NCI-H128 (cell line): ENCODE measurements around the gene ATP2B3.

Experiments
- DNase-seq: peaks from one replicate; lab custom pipeline; 2025; ENCODE audit not compliant: unreplicated experiment; lab: John Stamatoyannopoulos, UW

ATP2B3 gene

DNA sequence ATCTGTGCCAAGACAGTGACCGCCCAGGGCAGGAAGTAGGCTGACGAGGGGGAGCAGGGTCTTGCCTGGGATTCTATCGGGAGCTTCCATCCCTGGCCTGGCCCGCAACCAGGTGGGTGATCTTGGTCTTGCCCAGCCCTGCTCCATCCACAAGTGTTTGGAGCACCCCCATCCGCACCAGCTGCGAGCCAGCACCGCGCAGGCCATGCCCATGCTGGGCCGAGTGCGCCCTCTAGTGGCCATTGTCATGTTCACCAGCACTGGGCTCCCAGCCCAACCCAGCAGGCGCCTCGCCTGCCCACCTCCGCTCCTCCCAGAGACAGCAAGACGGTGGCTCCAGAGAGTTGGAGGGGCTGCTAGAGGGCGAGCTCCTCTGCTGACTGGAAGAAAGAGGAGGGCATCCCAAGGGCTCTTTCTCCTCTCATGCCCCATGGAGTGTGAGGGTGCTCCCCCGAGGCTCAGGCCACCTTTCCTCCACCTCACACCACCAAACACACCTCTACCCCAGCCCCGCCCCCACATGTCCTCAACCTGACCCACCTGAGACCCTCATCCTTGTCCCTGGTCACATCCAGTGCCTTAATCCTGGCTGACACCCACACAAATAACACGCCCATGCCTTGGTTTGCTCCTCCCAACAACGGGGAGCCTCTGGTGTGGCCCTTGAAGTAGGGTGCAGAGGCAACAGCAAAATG is 9.8 kb upstream of the ATP2B3 start:
- peak; percentile 44 for DNase-seq

DNA sequence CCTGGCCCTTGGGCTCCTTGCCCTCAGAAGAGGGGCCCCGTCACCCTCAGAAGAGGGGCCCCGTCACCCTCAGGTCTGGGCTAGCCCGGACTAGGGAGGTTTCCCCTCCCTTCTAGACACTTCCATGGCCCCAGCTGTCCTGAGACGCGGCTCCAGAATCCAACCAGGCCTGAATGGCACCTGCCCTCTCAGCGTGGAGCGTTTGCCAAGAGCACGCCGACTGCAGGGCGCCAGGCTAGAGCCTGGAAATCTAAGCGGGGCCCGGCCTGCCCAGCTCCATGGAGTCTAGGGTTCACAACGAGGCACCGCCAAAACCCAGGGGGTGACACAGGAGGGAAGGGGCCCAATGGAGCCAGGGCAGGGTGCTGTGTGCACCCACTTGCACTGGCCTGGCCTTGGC is 7.8 kb upstream of the ATP2B3 start:
- no peak for DNase-seq

DNA sequence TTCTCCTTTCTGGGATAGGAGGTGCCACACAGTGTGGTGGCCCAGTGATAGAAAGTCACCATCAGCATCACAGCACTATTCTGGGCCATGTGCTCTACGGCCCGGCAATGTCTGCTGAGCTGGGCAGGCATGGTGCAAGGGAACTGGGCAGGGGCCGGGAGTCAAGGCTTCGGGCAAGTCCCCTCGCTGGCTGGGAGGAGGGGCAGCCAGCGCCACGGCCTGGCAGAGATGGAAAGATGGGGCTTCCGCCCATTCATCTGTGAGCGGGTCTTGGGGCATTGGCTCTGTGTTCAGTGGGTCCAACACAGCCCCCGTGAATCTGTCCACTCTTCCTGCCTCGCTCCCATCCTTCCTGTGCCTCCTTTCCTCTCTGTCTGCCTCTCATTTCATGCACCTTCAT is 7.1 kb upstream of the ATP2B3 start:
- DNase-seq, result no peak

DNA sequence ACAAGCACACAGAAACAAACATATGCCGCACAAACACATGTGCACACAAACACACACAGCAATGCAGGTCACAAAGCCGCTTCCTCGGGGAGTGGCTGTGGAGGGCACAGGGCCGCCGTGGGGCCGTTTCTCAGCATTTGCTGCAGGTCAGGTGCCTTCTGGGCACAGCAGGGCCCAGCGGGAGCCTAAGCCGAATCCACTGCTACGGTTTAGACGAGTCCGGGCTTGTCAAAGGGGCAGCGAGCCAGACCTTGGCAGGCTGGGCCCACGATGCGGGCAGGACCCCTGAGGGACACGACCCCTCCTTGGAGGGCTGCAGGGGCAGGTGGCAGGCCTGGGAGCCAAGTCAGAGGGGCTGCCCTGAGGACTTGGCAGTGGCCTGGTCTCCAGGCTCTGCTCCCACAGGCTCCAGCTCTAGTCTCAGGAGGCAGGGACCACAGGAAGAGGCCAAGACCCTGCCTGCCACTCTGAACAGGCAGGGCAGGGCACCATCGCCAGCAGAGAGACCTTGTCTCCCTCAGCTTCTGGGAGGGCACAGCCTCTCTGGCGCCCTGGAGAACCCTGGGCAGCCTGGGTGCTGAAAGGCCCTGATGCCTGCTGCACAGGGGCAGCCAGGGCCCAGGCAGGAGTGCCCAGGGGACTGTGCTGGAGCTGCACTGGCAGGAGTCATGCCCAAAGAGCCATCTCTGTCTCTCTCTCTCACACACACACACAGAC is 5.5 kb upstream of the ATP2B3 start:
- DNase-seq, result no peak

DNA sequence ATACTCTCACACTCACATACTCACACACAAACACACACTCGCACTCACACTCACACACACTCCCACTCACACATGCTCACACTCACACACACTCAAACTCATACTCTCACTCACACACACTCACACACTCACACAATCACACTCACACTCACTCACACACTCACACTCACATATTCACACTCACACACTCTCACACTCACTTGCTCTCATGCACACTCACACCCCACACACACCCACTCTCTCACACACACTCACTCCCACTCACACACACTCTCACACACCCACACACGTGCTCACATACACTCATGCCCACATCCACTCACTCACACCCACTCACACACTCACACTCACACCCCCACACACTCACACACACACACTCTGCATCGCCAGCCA is 4.9 kb upstream of the ATP2B3 start:
- no peak for DNase-seq

DNA sequence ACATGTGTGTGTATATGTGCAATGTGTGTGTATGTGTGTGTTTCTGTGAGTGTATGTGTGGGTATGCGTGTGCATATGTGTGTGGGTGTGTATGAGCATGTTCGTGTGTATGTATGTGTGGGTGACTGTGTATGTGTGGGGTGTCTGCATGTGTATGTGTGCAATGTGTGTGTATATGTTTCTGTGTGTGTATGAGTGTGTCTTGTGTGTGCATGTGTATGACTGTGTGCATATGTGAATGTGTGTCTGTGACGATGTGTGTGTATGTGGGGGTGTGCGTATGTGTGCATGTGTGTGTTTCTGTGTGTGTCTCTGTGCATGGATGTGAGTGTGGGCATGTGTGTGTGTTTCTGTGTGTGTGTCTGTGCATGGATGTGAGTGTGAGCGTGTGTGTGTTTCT is 4.2 kb upstream of the ATP2B3 start:
- no peak for DNase-seq

DNA sequence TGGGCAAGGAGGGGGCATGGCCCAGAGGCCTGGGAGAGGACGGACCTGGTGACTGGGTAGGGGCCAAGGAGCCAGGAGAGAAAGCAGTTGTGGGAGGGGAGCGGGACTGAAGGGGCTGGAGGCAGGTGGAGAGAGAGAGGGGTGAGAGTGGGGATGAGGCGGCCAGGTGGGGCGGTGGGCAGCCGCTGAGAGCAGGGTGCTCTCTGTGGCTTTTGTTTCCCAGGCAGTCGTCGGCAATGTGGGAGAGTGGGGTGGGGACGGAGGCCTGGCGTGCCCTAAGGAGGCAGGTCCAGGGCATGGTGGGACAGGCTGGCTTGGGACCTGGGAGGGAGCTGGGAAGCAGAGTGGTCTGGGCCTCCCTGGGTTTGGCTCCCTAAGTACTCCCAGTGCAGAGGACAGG is 3.2 kb upstream of the ATP2B3 start:
- DNase-seq, result no peak

DNA sequence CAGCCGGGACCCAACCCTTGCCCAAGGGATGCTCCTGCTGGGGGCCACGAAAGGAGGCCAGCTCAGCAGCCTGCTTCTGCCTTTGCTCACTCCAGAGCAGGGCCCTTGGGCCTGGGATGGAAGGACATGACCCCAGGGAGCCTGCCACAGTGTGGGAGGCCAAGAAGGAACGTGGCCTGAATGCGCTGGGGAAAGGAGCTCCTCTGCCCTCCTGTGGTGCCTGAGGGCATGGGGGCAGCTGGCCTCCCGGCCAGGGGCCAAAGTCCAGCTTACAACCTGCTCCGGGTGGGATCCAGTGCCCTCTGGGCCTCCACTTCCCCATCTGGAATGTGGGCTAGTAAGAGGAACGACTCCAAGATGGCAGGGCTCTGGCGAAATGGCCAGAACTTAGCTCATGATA is 2.0 kb upstream of the ATP2B3 start:
- no peak for DNase-seq

DNA sequence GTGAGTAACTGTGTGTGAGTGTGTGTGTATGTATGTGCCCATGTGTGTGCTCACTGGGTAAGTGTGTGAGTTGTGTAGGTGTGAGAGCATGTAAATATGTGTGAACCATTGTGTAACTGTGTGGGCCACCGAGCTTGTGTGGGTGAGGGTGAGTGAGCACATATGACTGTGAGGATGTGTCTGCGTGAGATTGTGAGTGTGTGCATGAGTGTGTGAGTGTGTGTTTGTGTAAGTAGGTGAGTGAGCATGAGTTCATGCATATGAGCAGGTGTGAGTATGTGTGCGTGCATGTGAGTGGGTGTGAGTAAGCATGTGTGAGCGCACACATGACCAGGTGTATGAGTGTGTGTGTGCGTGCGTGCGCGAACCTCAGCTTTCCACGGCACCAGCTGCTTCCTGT is 1.4 kb upstream of the ATP2B3 start:
- no peak for DNase-seq

DNA sequence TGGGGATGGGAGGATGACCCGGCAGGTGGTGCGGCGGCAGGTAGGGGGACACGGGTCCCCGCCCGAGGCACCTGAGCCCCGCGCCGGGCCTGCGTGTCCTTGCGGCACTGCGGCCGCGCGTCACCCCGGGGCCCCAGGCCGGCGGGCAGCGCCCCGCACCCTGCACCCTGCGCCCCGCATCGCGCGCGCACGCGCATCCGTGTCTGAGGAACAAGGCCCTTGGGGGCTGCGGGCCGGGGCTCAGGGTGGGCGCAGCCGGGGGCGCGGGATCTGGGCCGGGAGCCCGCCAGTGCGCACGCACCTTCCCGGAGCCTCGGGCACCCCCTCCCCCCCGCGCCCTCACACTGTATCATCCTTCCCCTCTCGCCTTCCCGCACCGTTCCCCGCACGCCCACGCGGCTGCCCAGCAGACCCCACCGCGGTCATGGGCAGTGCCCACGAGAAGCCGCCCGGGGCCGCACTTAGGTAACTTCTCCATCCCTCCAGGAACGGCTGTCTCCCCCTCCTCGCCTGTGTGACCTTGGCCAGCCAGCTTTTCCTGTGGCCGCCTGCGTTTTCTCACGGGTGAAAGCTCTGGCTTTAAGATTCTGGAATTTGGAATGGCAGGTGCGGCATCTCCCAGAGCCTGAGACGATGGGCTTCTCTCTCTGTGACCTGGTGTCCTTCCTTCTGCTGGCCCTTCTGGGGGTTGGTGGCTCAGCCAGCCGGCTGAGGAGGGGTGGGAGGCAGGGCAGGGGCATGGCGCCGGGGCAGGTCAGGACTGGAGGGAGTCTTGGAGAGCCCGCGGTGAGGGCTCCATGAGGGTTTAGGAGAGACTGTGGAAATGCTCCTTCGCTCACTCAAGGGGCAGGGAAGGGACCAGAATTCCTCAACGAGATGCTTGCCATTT is 748 bp downstream of the ATP2B3 start:
- no peak for DNase-seq

DNA sequence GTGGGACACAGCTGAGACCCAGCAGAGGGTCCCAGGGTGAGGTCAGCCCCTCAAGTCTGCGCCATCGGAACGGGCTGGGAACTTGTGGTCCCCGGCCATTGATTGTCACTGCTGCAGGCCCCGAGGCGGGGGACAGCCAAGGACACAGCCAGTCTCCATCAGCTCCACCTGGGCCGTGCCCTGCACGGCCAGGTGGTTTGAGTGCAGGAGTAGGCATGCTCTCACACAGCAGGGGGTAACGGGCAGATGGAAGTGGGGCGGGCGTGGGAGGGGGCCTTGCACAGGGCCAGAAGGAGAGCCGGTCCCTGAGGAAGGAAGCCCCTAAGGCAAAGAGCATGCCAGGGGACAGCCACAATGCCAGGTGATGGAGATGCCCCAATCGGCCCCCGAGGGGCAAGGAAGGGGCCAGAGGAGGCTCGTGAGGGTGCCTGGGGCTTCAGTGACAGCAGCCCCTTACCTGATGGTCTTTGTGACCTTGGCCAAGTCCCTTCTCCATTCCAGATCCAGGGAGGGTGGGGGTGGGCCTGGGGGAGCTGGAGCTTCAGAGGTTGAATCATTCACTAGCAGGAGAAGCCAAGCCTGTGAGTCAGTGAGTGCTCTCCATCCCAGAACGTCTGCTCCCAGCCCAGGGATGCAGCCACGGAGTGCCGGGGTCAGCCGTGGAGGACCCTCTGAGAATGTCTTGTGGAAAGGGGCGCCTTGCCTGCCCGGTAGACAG is 2.3 kb downstream of the ATP2B3 start:
- DNase-seq, result no peak

DNA sequence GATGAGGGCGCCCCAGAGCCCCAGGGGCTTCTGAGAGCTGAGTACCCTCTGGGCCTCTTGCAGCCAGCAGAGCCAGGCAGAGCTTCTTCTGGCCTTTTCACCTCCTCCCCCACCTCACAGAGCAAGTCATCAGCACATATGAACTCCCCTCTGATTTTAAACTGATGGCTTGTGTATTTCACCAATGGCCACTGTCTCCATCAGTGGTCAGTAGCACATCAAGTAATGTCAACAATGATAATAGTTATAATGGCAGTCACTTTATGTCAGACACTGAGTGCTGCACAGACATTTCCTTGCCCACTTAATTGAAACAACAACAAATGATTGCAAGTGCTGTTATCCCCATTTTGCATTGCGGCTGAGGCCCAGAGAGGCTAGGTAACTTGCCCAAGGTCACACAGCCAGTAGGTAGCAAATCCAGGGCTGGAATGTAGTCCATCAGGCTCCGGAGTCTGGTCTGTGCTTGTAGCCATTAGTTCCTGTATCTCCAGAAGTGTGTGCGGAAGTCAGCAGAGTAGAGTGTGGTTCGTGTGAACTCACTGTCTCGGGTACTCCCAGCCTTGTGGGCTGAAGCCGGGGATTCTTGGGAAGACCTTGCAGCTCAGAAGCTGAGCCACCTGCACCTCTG is 3.0 kb downstream of the ATP2B3 start:
- no peak for DNase-seq

DNA sequence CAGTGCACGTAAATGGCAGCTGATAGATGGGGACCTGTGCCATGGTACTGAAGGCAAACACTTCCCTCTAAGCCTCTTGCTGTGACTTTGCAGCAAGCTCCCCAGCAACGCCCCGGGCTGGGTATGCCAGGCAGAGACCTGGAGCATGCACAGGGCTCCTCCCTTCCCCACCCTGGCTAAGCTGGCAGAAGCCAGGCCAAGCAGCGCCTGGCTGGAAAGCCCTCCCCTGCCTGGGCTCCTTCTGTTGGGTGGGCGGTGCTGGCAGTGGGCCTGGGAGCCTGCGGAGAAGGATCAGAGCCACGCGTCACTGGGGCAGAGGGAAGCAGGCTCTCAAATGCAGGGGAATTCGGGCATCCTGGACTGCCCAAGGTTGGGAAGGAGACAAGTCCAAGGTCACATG is 3.6 kb downstream of the ATP2B3 start:
- no peak for DNase-seq

DNA sequence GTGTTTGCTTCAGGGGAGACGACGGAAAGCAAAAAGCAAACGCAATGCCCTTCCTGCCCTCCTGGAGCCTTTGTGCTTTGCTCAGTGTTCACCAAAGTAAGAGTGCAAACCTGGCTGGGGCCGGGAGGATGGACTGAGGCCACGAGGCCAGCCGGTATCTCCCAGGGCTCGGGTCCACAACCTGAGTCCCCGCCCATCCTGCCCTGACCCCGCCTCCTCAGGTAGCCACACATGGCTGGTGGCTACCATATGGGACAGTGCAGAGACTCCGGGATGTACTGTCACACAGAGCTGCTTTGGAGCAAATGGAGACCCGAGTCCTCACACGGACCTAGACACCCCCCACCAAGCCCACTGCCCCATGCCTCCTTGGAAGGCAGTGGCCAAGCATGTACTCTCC is 4.8 kb downstream of the ATP2B3 start:
- no peak for DNase-seq

DNA sequence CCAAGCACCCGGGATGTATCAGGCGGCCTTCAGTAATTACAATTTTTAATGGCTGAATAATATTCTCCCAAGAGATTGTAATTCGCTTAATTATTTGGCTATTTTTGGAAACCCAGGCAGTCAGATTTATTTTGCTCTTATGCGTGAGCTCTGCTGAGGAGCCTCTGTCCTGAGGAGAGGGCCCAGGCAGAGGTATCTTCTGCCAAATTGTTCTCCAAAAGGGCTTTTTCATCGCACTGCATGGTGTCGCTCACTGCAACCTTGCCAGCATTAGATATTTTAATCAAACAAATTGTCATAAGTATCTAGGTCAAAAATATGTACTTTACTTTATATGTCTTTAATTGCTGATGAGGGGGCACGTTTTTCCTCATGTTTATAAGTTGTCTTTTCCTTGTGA is 5.8 kb downstream of the ATP2B3 start:
- no peak for DNase-seq

DNA sequence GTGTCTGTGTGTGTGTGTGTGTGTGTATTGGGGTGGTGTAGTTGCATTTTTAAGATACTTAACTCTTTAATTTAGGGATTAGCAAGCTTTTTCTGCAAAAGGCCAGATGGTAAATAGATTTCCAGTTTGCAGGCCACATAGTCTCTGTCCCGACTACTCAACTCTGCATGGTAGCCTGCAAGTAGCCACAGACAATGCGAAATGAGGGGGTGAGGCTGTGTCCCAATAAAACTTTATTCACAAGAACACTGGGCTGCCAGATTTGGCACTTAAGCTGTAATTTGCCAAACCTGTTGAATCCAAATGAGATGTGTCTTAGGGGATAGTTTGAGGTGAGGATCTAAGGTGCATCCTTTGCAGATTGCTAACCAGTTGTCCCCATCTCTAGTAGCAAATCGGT is 6.8 kb downstream of the ATP2B3 start:
- DNase-seq, result no peak

DNA sequence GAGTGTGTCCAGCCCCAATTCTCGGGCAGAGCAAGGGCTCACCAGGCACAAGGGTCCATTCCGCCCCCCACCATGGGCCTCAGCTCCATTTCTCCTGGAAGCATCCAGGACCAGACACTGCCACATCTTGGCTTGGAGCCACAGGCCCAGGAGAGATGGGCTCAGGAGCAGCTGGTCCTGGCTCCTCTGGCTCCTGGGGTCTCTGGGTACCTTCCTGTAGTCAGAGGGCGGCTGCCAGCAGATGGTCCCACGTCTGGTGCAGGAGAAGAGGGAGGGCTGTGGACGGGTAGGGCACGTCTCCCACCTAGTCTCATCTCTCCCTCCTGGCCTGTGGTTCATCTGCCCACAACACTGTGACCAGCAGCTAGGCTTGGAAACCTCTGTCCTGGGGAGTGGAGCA is 8.0 kb downstream of the ATP2B3 start:
- DNase-seq, result no peak

DNA sequence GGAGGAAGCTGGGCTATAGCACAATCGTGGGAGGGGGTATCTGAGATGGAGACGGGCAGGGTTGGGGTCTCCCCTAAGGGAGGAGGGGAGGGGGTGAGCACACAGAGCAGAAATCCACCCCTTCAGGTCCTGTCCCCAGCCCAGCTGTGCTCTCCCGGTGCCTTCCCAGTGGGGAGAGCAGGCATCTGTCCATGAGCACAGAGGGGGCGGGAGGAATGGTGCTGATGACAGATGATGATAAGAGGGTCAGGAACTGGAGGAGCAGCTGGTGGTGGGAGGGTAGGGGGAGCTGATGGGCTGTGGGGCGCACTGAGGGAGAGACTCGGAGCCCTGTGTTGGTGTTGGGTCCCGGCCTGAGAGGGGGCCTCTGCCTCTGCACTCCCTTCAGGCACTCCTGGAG is 8.6 kb downstream of the ATP2B3 start:
- DNase-seq, result no peak

DNA sequence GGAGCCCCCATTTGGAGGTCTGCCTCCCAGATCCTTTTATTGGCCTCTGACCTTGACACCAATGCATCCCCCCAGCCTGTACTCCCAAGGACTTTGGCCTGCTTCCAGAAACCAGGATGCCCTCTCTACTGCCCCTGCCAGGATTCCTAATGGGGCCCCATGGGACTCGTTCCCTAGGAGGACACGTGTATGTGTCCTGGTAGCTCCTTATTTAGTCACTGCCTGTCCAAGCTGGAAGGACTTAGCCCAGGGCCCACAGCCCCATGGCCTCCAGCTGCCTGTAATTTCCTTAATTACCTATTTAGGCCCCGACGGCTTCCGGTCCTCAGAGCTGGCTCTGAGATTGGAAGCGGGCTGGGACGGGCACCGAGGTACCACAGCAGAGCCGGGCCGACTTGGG is 9.4 kb downstream of the ATP2B3 start:
- no peak for DNase-seq

DNA sequence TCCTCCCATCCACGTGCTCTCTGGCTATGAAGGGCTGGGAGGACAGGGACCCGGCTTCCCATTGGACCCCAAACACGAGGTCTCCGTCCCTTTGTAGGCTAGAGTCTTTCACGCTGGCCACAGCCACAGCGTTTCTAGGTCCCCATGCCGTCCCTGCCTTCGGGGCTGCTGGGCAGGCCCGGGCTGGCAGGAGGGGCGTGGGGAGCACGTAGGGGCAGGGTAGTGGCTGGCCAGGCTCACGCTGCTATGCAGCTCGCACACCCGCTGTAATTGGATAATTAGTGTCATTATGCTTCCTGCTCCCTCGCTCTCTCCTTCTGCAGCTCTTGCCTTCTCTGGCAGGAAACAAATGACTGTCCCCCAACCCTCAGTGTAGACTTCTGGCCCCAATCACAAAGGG is 9.8 kb downstream of the ATP2B3 start:
- no peak for DNase-seq
